ENCODE results near the gene LRRC26.
A peak's percentile ranks its signal among the peaks of the same experiment; 100 is the strongest.

The LRRC26 gene

GRCh38 chr9:137156567-137157375, 13.1 kb downstream of the LRRC26 start:
- no peak for TF ChIP-seq GATA1 (IDR thresholded peaks at IDR 0.05; ENCODE audit: low read depth, low read length)
- no peak for TF ChIP-seq POLR2A (IDR thresholded peaks at IDR 0.05; ENCODE audit: low read length)
- DNase-seq = peak; percentile 84 to 93

- no peak for DNase-seq
- TF ChIP-seq POLR2A (IDR thresholded peaks at IDR 0.05; ENCODE audit: low read length) (no peak), GATA1 (IDR thresholded peaks at IDR 0.05; ENCODE audit: low read depth, low read length) (no peak)
These were observed 16.9 kb downstream of the LRRC26 start for GRCh38 chr9:137152844-137153405.

DNA sequence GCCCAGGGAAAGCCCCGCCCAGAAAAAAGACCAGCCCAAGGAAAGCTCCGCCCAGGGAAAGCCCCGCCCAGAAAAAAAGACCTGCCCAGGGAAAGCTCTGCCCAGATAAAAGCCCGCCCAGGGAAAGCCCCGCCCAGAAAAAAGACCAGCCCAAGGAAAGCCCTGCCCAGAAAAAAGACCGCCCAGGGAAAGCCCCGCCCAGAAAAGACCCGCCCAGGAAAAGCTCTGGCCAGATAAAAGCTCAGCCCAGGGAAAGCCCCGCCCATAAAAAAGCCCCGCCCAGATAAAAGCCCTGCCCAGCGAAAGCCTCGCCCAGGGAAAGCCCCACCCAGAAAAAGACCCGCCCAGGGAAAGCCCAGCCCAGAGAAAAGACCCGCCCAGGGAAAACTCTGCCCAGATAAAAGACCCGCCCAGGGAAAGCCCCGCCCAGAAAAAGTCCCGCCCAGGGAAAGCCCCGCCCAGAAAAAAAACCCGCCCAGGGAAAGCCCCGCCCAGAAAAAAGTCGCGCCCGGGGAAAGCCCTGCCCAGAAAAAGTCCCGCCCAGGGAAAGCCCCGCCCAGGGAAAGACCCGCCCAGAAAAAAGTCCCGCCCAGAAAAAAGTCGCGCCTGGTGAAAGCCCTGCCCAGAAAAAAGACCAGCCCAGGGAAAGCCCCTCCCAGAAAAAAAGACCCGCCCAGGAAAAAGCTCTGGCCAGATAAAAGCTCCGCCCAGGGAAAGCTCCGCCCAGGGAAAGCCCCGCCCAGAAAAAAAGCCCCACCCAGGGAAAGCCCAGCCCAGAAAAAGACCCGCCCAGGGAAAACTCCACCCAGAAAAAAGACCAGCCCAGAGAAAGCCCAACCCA, 19.0 kb downstream of the LRRC26 start:
- no peak for TF ChIP-seq POLR2A (IDR thresholded peaks at IDR 0.05; ENCODE audit: low read length)
- DNase-seq = peak; percentile 67 to 69

GRCh38 chr9:137149942-137150616, 19.8 kb downstream of the LRRC26 start:
- peak in 1 of 2 experiments; percentile 54 for DNase-seq
- TF ChIP-seq GATA1 (IDR thresholded peaks at IDR 0.05; ENCODE audit: low read depth, low read length) (no peak), POLR2A (IDR thresholded peaks at IDR 0.05; ENCODE audit: low read length) (no peak)

DNA sequence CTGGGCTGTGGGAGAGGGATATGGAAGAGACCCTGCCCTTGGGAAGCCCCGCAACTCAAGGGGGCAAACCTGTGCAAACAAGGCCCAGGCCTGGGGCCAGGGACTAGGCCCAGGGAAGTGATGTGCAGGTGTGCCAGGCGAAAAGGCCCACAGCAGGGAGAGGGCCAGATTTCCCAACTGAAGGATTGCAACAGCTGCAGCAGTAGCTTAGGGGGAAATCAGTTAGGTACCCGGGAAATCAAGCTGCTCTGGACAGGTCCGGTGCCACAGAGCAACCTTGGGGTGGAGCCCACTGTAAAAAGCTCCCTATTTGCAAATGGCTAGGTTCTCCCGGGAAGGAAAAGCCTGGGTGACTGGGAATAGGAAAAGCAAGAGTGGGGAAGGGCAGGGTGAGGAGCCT, 20.5 kb downstream of the LRRC26 start:
- TF ChIP-seq POLR2A (IDR thresholded peaks at IDR 0.05; ENCODE audit: low read length) = no peak
- TF ChIP-seq GATA1 (IDR thresholded peaks at IDR 0.05; ENCODE audit: low read depth, low read length) = no peak
- DNase-seq = no peak

DNA sequence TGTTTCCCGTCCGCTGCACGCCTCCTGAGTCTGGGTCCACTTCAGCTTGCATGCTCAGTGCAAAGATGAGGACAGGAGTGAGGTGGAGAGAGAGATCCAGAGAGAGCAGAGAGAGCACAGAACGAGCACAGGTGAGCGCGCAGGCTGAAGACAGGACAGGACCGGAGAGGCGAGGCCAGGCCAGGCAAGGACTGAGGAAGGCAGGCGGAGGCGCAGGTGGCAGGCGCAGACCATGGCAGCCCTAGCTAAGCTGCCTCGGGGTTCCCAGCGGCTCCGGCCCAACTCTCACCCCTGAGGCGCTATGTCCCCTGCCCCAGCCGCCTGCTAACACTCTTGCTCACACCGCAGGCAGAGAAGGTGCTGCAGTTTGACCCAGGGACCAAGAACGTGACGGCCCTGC, 21.2 kb downstream of the LRRC26 start:
- TF ChIP-seq POLR2A (IDR thresholded peaks at IDR 0.05; ENCODE audit: low read length) (no peak), GATA1 (IDR thresholded peaks at IDR 0.05; ENCODE audit: low read depth, low read length) (no peak)
- DNase-seq = no peak

GRCh38 chr9:137148242-137148641, 21.6 kb downstream of the LRRC26 start:
- no peak for DNase-seq
- TF ChIP-seq GATA1 (IDR thresholded peaks at IDR 0.05; ENCODE audit: low read depth, low read length) = no peak
- TF ChIP-seq POLR2A (IDR thresholded peaks at IDR 0.05; ENCODE audit: low read length) = no peak

GRCh38 chr9:137147793-137148160, 22.1 kb downstream of the LRRC26 start:
- DNase-seq = no peak
- TF ChIP-seq POLR2A (IDR thresholded peaks at IDR 0.05; ENCODE audit: low read length) = no peak
- no peak for TF ChIP-seq GATA1 (IDR thresholded peaks at IDR 0.05; ENCODE audit: low read depth, low read length)

DNA sequence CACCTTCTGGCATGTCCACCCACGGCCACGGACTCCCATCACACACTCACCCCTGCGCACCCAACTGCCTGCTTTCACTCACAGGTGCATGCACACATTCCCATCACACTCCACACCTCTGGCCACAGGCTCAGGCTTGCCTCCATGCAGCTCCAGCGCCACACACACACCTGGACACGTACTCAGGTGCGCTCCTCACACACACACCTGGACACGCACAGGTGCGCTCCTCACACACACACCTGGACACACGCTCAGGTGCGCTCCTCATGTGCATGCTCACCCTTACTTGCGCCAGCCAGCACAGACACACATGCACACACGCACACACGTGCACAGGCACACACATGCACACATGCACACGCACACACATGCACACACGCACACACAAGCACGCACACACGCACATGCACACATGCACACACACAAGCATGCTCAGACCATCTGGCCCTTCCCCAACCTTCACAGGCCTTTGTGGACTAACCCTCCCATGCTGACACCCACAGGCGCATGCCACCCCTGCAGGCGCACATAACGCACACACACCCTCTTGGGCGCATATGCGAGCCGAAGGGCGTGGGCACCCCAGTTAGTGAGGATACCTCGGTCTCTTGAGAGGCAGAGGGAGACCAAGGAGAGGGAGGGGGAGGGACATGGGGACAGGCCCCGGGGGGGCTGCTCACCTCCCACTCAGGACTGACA, 22.6 kb downstream of the LRRC26 start:
- no peak for DNase-seq
- TF ChIP-seq POLR2A (IDR thresholded peaks at IDR 0.05; ENCODE audit: low read length) = no peak
- TF ChIP-seq GATA1 (IDR thresholded peaks at IDR 0.05; ENCODE audit: low read depth, low read length) = no peak

- no peak for DNase-seq
- TF ChIP-seq GATA1 (IDR thresholded peaks at IDR 0.05; ENCODE audit: low read depth, low read length) (no peak), POLR2A (IDR thresholded peaks at IDR 0.05; ENCODE audit: low read length) (no peak)
These were observed 23.3 kb downstream of the LRRC26 start for GRCh38 chr9:137146527-137146918.

GRCh38 chr9:137145731-137146526, 23.9 kb downstream of the LRRC26 start:
- TF ChIP-seq POLR2A (IDR thresholded peaks at IDR 0.05; ENCODE audit: low read length) = no peak
- TF ChIP-seq GATA1 (IDR thresholded peaks at IDR 0.05; ENCODE audit: low read depth, low read length) = no peak
- DNase-seq = no peak

GRCh38 chr9:137143459-137143858, 26.4 kb downstream of the LRRC26 start:
- TF ChIP-seq GATA1 (IDR thresholded peaks at IDR 0.05; ENCODE audit: low read depth, low read length) = no peak
- TF ChIP-seq POLR2A (IDR thresholded peaks at IDR 0.05; ENCODE audit: low read length) = no peak
- no peak for DNase-seq

Data from erythroblast (primary cell).